Thyroid gland (tissue), 4 donors: ENCODE data around the gene FAM222A. TPM values are rescaled to one million over a fixed set of nuclear protein-coding genes. Genes with fewer than 3 reads are reported as not detected.

Source experiments
- DNase-seq, 2 donors: peaks; one replicate each; pipeline ENCODE4 v3.0.0-alpha.2; 2019
- H3K27ac ChIP-seq, 3 donors: fragments of 200-600 bp; sonication (generic); 1 replicate in 2 of 3; 2 replicates in 1 of 3; pipeline ENCODE4 v1.5.1; 2016 to 2019; ENCODE audit warnings: mild to moderate bottlenecking in 1 of 3, moderate library complexity in 1 of 3
- H3K27me3 ChIP-seq: fragments of 200-600 bp; sonication (generic); one replicate; pipeline ENCODE4 v1.5.1; 2019
- H3K36me3 ChIP-seq, 2 donors: fragments of 200-600 bp; sonication (generic); one replicate each; pipeline ENCODE4 v1.5.1; 2016 to 2019
- H3K4me1 ChIP-seq, 2 donors: fragments of 200-600 bp; sonication (generic); one replicate each; pipeline ENCODE4 v1.5.1; 2017 to 2019
- H3K4me3 ChIP-seq, 3 donors: fragments of 200-600 bp; sonication (generic); replicated peaks in 1 of 3; 1 replicate in 2 of 3; 2 replicates in 1 of 3; pipeline ENCODE4 v1.5.1; 2016; ENCODE audit warnings: mild to moderate bottlenecking in 1 of 3
- H3K9me3 ChIP-seq: fragments of 200-600 bp; sonication (generic); one replicate; pipeline ENCODE4 v1.5.1; 2017
- POLR2A ChIP-seq, 2 donors: fragments of 450-650 bp; IDR thresholded peaks; one replicate each; pipeline ENCODE4 v1.6.1; 2017; ENCODE audit warnings: antibody characterized with exemption in 2 of 2, mild to moderate bottlenecking in 2 of 2, moderate library complexity in 1 of 2
- WGBS, 2 donors: methylation state at CpG; one replicate each; pipeline ENCODE4 v1.1.5; 2017; 5-methylcytosine and 5-hydroxymethylcytosine counted together
- intact Hi-C: fragments of 100-400 bp; cut with DNase I; formaldehyde crosslinking; loops from one replicate; pipeline ENCODE4 v1.15.1; 2023
- total RNA-seq, 4 donors: library from RNA; depleted of rRNA; stranded (reverse); fragments of >200 nt; gene quantifications; one replicate each; pipeline ENCODE4 v1.2.3, GENCODE V29; 2016
- TF ChIP-seq, protein P1 (sequence below), 6 experiments: fragments of 200-600 bp in 3 of 6; fragments of 450-650 bp in 3 of 6; sonication (generic) in 3 of 6; IDR thresholded peaks; one replicate each; pipeline ENCODE4 v1.5.1; 2016 to 2019; ENCODE audit warnings: antibody characterized with exemption in 6 of 6, mild to moderate bottlenecking in 2 of 6, inconsistent platforms in 1 of 6, moderate library complexity in 1 of 6

FAM222A gene
- total RNA-seq, 4 donors from 2014 or later: 1.3 to 3.8 (median 1.9) TPM

DNA sequence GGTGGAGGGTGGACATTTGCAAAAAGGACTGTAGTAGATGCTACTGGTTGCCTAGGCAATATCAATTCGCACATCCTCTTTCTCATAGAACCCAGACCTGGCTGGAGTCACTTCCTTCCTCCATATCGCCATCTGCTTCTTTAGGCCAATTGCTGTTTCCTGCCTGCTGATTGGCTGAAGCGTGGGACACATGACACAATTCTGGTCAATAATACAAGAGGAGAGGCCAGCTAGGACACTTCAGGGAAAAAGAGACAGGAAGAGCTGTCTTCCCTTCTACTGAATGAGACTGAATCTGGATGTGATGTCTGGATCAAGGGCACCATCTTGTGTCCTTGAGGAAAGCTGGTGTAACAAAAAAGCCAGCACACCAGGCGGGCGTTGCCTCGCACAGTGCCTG lies 65.8 kb downstream of the FAM222A start:
- Histone ChIP-seq H3K27me3 (no peaks in the 10 kb centered on the region), H3K36me3 (no peaks in the 10 kb centered on the region), H3K4me3 (no peak overlapping the region), H3K9me3 (no peaks in the 10 kb centered on the region), H3K4me1 (no peaks in the 10 kb centered on the region), H3K27ac (no peak overlapping the region)
- TF ChIP-seq POLR2A (IDR thresholded peaks at IDR 0.05): no peak
- WGBS, 2 donors: 84 to 92% methylated on average over 6 of the region's 6 CpGs
- DNase-seq: no peak
- intact Hi-C loops: no loop called here

DNA sequence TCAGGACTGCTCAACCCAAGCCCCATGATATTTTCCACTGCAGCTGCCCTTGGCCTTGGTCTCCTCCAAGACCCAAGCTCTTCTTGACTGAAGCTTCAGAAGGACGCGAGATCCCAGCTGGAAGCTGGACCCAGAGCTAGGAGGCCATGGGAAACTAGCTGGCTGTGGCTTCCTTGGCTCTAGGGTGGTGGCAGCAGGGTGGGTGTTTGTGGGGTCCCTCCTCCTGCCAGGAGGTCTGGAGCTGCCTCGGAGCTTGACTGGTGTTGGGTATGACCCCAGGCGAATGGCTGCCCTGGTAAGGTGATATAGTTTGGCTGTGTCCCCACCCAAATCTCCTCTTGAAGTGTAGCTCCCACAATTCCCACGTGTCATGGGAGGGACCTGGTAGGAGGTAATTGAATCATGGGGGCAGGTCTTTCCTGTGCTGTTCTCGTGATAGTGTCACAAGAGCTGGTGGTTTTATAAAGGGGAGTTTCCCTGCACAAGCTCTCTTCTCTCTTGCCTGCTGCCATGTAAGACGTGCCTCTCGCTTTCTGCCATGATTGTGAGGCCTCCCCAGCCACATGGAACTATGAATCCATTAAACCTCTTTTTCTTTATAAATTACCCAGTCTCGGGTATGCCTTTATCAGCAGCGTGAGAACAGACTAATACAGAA lies 68.2 kb downstream of the FAM222A start:
- no peak overlapping the region for H3K4me3 ChIP-seq
- H3K27me3 ChIP-seq: no peaks in the 10 kb centered on the region
- no peak for DNase-seq
- no peaks in the 10 kb centered on the region for H3K4me1 ChIP-seq
- no peaks in the 10 kb centered on the region for H3K9me3 ChIP-seq
- whole genome bisulfite sequencing, 2 donors: 77 to 87% methylated on average over 8 to 10 of the region's 10 CpGs
- no peak overlapping the region for H3K27ac ChIP-seq
- TF ChIP-seq, protein P1, sequence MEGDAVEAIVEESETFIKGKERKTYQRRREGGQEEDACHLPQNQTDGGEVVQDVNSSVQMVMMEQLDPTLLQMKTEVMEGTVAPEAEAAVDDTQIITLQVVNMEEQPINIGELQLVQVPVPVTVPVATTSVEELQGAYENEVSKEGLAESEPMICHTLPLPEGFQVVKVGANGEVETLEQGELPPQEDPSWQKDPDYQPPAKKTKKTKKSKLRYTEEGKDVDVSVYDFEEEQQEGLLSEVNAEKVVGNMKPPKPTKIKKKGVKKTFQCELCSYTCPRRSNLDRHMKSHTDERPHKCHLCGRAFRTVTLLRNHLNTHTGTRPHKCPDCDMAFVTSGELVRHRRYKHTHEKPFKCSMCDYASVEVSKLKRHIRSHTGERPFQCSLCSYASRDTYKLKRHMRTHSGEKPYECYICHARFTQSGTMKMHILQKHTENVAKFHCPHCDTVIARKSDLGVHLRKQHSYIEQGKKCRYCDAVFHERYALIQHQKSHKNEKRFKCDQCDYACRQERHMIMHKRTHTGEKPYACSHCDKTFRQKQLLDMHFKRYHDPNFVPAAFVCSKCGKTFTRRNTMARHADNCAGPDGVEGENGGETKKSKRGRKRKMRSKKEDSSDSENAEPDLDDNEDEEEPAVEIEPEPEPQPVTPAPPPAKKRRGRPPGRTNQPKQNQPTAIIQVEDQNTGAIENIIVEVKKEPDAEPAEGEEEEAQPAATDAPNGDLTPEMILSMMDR (IDR thresholded peaks at IDR 0.05): no peak
- no peak for TF ChIP-seq POLR2A (IDR thresholded peaks at IDR 0.05)
- no peaks in the 10 kb centered on the region for H3K36me3 ChIP-seq
- intact Hi-C loops: no loop called here

GRCh38 chr12:109782326-109782703 lies 68.7 kb downstream of the FAM222A start:
- Histone ChIP-seq H3K4me1 (no peaks in the 10 kb centered on the region), H3K36me3 (no peaks in the 10 kb centered on the region), H3K27me3 (no peaks in the 10 kb centered on the region), H3K27ac (no peak overlapping the region), H3K4me3 (no peak overlapping the region), H3K9me3 (no peaks in the 10 kb centered on the region)
- WGBS, 2 donors: 87 to 91% methylated on average over 9 of the region's 9 CpGs
- DNase-seq: no peak
- no peak for TF ChIP-seq POLR2A (IDR thresholded peaks at IDR 0.05)
- TF ChIP-seq, protein P1 (IDR thresholded peaks at IDR 0.05): no peak
- intact Hi-C loops: no loop called here

GRCh38 chr12:109783135-109783964 lies 69.7 kb downstream of the FAM222A start:
- TF ChIP-seq POLR2A (IDR thresholded peaks at IDR 0.05): no peak
- TF ChIP-seq, protein P1 (IDR thresholded peaks at IDR 0.05): no peak
- H3K4me3 ChIP-seq: no peak overlapping the region
- WGBS, 2 donors: 86 to 90% methylated on average over 17 to 28 of the region's 28 CpGs
- intact Hi-C loops: no loop called here
- H3K36me3 ChIP-seq: no peaks in the 10 kb centered on the region
- H3K27me3 ChIP-seq: no peaks in the 10 kb centered on the region
- H3K4me1 ChIP-seq: no peaks in the 10 kb centered on the region
- no peak for DNase-seq
- H3K27ac ChIP-seq: no peak overlapping the region
- H3K9me3 ChIP-seq: no peaks in the 10 kb centered on the region

GRCh38 chr12:109783965-109784244 lies 70.3 kb downstream of the FAM222A start:
- 71% methylated on average over 8 of the region's 8 CpGs for WGBS, 2 donors

More at GRCh38 chr12:109783965-109784244, 70.3 kb downstream of the FAM222A start:
- Histone ChIP-seq H3K4me1 (no peaks in the 10 kb centered on the region), H3K27ac (no peak overlapping the region), H3K27me3 (no peaks in the 10 kb centered on the region), H3K4me3 (no peak overlapping the region), H3K36me3 (no peaks in the 10 kb centered on the region), H3K9me3 (no peaks in the 10 kb centered on the region)
- TF ChIP-seq POLR2A (IDR thresholded peaks at IDR 0.05): no peak
- TF ChIP-seq, protein P1 (IDR thresholded peaks at IDR 0.05): no peak
- DNase-seq: no peak
- intact Hi-C loops: no loop called here
